T-helper 17 cell (primary cell): ENCODE data around the gene POU2F3. TPM values are rescaled to one million over a fixed set of nuclear protein-coding genes. Genes with fewer than 3 reads are reported as not detected.

Experiments used
- ATAC-seq: fragments of 150-1000 bp; cut with Tn5 transposase; 2 replicates; pipeline ENCODE4 v1.10.0; 2021; ENCODE audit warnings: mild to moderate bottlenecking, moderate library complexity
- DNase-seq, 3 donors: peaks; one replicate each; pipeline versions ENCODE4 v3.0.0 to v3.0.0-alpha.2; 2020 to 2021
- H3K9me3 ChIP-seq: one replicate; pipeline ENCODE4 v1.7.0; 2013; ENCODE audit warnings: low read length, mild to moderate bottlenecking; ENCODE audit not compliant: control insufficient read depth, poor library complexity, severe bottlenecking
- H3K27ac Mint-ChIP-seq: one replicate; pipeline ENCODE4 v1.8.0; 2022; ENCODE audit warnings: mild to moderate bottlenecking, moderate library complexity, mixed read lengths
- H3K27me3 Mint-ChIP-seq: one replicate; pipeline ENCODE4 v1.8.0; 2022; ENCODE audit warnings: mixed read lengths
- H3K36me3 Mint-ChIP-seq: one replicate; pipeline ENCODE4 v1.8.0; 2022; ENCODE audit warnings: low read depth, mixed read lengths
- H3K4me1 Mint-ChIP-seq: one replicate; pipeline ENCODE4 v1.8.0; 2022; ENCODE audit warnings: mild to moderate bottlenecking, mixed read lengths
- H3K4me3 Mint-ChIP-seq: one replicate; pipeline ENCODE4 v1.8.0; 2022; ENCODE audit warnings: mild to moderate bottlenecking, moderate library complexity, mixed read lengths
- total RNA-seq, 4 donors: library from RNA in 2 of 4; stranded (reverse) in 2 of 4; gene quantifications; one replicate each; pipeline ENCODE4 v1.2.3 and lab custom pipeline; 2022 to 2026

POU2F3 gene
- total RNA-seq, 2 donors from 2014 or later: not detected

GRCh38 chr11:120350637-120351036, 110.7 kb downstream of the POU2F3 start:
- H3K27ac Mint-ChIP-seq: no peak overlapping the region
- peak overlapping the region; percentile 15 for H3K4me3 Mint-ChIP-seq
- H3K36me3 Mint-ChIP-seq: peaks cover 3% of the 10 kb centered on the region
- no peaks in the 10 kb centered on the region for H3K9me3 ChIP-seq
- no peak for ATAC-seq
- DNase-seq: no peak
- peaks cover 58% of the 10 kb centered on the region for H3K27me3 Mint-ChIP-seq
- peaks cover 22% of the 10 kb centered on the region for H3K4me1 Mint-ChIP-seq

GRCh38 chr11:120352405-120352804, 112.5 kb downstream of the POU2F3 start:
- ATAC-seq (no peak), DNase-seq (no peak)
- no peak overlapping the region for H3K27ac Mint-ChIP-seq
- H3K9me3 ChIP-seq: no peaks in the 10 kb centered on the region
- H3K36me3 Mint-ChIP-seq: peaks cover 8% of the 10 kb centered on the region
- H3K4me3 Mint-ChIP-seq: no peak overlapping the region
- H3K27me3 Mint-ChIP-seq: peaks cover 54% of the 10 kb centered on the region
- H3K4me1 Mint-ChIP-seq: peaks cover 16% of the 10 kb centered on the region

- H3K36me3 Mint-ChIP-seq: peaks cover 11% of the 10 kb centered on the region
- no peak for ATAC-seq
- no peak for DNase-seq
- H3K27ac Mint-ChIP-seq: peak overlapping the region; percentile 32
- H3K4me3 Mint-ChIP-seq: no peak overlapping the region
- peaks cover 11% of the 10 kb centered on the region for H3K4me1 Mint-ChIP-seq
- no peaks in the 10 kb centered on the region for H3K9me3 ChIP-seq
- peaks cover 53% of the 10 kb centered on the region for H3K27me3 Mint-ChIP-seq
Observed at GRCh38 chr11:120354068-120354467, 114.1 kb downstream of the POU2F3 start.

- H3K27me3 Mint-ChIP-seq: peaks cover 46% of the 10 kb centered on the region
Observed at GRCh38 chr11:120354779-120355178, 114.8 kb downstream of the POU2F3 start.

GRCh38 chr11:120357620-120358019, 117.7 kb downstream of the POU2F3 start:
- no peak overlapping the region for H3K4me3 Mint-ChIP-seq
- DNase-seq (no peak), ATAC-seq (no peak)
- H3K27ac Mint-ChIP-seq: peak overlapping the region; percentile 37
- no peaks in the 10 kb centered on the region for H3K9me3 ChIP-seq
- peaks cover 8% of the 10 kb centered on the region for H3K36me3 Mint-ChIP-seq
- H3K4me1 Mint-ChIP-seq: peaks cover 13% of the 10 kb centered on the region
- H3K27me3 Mint-ChIP-seq: peaks cover 43% of the 10 kb centered on the region

More at GRCh38 chr11:120354779-120355178, 114.8 kb downstream of the POU2F3 start:
- no peaks in the 10 kb centered on the region for H3K9me3 ChIP-seq
- Mint-ChIP-seq H3K4me1 (peaks cover 13% of the 10 kb centered on the region), H3K27ac (no peak overlapping the region), H3K4me3 (no peak overlapping the region), H3K36me3 (peaks cover 11% of the 10 kb centered on the region)
- ATAC-seq (no peak), DNase-seq (no peak)

GRCh38 chr11:120358729-120359128, 118.8 kb downstream of the POU2F3 start:
- no peaks in the 10 kb centered on the region for H3K9me3 ChIP-seq
- no peak overlapping the region for H3K4me3 Mint-ChIP-seq
- DNase-seq: no peak
- ATAC-seq: no peak
- H3K36me3 Mint-ChIP-seq: peaks cover 8% of the 10 kb centered on the region
- H3K27me3 Mint-ChIP-seq: peaks cover 35% of the 10 kb centered on the region
- peaks cover 9% of the 10 kb centered on the region for H3K4me1 Mint-ChIP-seq
- H3K27ac Mint-ChIP-seq: no peak overlapping the region

GRCh38 chr11:120363436-120363835, 123.5 kb downstream of the POU2F3 start:
- peaks cover 9% of the 10 kb centered on the region for H3K27me3 Mint-ChIP-seq
- DNase-seq (no peak), ATAC-seq (no peak)
- H3K27ac Mint-ChIP-seq: no peak overlapping the region
- H3K9me3 ChIP-seq: no peaks in the 10 kb centered on the region
- H3K36me3 Mint-ChIP-seq: no peaks in the 10 kb centered on the region
- H3K4me3 Mint-ChIP-seq: no peak overlapping the region
- H3K4me1 Mint-ChIP-seq: peaks cover 8% of the 10 kb centered on the region

- Mint-ChIP-seq H3K27me3 (peaks cover 9% of the 10 kb centered on the region), H3K4me3 (no peak overlapping the region), H3K27ac (no peak overlapping the region), H3K4me1 (peaks cover 2% of the 10 kb centered on the region), H3K36me3 (no peaks in the 10 kb centered on the region)
- H3K9me3 ChIP-seq: no peaks in the 10 kb centered on the region
- ATAC-seq (no peak), DNase-seq (no peak)
Observed at GRCh38 chr11:120365512-120365911, 125.6 kb downstream of the POU2F3 start.

Other genes starting within 250 kb of the POU2F3 start
- gene TRIM29, start 102.0 kb upstream of the POU2F3 start, total RNA-seq: not detected
- gene OAF, start 29.1 kb upstream of the POU2F3 start, total RNA-seq: 1 to 10 TPM; 1.3 to 3.8 TPM
- under 1 TPM; 0.10 to 0.32 TPM for gene TLCD5, start 85.2 kb downstream of the POU2F3 start, total RNA-seq
- gene ARHGEF12, start 96.3 kb downstream of the POU2F3 start, total RNA-seq: 10 to 100 TPM; 12.9 to 31.3 TPM